ENCODE data around the gene SPOCK2.

SPOCK2 gene

DNA sequence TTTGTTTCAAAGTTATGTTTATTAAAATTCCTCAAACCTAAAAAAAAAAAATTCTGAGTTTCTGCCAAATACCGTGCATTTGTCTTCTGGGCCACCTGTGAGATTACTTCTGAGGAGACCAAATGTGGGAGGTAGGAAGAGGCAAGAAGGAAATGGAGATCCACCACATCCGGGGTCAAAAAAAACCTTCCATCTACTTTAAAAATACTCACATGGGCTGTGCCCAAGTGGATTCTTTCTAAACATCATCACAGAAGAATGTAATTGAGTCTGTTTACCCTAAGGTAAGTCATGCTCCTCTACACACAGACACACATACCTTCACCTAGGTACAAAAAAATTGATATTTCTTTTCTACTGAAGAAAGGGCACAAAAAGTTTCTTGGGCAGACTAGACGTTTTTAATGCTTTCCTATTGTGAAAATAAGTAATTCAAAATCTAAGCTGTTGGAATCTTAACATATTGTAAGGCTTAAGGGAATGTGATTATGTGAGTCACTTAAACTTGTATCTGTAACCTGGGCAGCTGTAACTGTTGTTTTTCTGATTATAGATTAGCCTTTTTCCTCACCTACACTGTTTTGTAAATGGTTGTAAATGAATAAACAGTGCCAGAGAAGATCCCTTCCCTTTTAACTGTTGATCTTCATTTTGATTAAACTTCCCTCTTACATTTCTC, 19.1 kb upstream of the SPOCK2 start:
- DNase-seq, result no peak

DNA sequence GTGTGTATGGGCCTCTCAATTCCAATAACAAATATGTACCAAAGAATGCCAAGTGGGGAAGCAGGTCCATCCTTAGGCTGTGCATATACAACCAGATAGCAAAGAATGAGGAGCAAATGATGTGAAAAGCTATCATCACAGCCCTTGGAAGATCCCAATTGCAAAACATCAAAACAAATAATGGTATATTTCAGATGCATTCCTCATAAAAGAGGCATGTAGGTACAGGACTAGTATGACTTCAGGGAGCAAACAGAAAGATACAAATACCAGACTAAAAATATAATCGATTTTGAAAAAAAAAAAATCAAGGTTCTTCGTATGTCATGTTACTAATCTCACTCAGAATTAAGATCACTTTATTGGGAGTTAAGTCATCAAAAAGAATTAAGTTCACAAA, 18.5 kb upstream of the SPOCK2 start:
- no peak for DNase-seq

DNA sequence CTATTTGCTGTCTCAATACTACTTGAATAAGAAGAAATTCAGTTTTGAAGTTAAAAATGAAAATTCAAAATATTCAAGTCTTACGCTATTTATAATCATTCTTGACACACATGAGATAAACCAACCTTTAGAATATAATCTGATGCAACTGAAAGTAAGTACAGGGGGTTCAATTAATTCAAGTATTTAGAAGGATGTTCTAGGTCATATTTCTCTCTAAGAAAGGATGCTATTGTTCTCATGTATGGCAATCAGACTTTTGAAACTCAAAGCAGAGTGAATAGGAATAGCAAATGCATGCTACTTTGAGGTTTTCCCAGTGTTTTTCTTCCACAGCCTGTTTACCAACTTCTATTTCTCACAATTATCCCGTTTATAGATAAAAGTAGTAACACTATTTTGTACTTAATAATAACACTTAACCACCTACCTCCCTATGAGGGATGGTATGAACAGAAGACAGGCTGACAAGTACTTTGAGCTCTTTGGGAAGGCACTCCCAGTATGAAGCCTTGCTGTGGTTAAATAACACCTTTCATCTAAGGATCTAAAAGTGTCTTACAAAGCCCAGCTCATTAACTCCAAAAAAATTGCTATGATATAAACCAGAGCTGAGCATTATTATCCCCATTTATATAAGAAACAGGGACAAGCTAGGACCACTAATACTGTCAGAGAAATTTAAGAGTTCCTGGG, 18.0 kb upstream of the SPOCK2 start:
- DNase-seq, result no peak

DNA sequence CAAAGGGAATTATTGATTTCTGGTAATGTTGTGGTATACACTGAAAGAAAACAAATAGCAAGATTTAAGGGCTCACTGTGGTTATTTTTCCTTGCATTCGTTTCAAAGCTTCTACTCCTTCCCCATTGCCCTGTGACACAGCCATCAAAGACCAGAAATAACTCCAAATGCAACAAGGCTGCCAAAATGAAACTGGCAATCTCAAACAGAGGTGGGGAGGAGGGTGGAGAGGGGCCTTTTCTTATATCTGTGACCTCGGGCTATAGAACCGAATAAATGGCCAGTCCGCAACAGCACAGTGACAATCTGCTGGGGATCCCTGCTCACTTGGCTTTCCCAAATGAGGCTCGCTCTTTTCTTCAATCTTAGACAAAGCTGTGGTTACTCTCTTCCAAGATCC, 17.4 kb upstream of the SPOCK2 start:
- DNase-seq, result no peak

DNA sequence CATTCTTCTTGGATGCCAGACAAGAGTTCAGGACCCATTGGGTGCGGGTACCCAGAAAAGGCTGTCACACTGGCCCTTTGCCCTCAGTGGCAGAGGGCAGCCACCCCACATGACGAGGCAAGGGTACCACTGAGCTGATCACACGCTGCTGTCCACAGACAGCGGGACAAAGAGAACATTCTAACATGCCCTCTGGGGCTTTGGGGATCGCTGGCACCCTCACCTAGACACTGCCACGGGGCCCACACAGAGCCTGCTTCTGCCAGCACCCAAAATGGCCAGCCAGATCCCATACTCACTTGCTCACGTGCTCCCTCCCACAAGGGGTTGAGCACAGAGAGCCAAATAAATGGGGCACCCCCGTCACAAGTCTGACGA, 16.7 kb upstream of the SPOCK2 start:
- no peak for DNase-seq

DNA sequence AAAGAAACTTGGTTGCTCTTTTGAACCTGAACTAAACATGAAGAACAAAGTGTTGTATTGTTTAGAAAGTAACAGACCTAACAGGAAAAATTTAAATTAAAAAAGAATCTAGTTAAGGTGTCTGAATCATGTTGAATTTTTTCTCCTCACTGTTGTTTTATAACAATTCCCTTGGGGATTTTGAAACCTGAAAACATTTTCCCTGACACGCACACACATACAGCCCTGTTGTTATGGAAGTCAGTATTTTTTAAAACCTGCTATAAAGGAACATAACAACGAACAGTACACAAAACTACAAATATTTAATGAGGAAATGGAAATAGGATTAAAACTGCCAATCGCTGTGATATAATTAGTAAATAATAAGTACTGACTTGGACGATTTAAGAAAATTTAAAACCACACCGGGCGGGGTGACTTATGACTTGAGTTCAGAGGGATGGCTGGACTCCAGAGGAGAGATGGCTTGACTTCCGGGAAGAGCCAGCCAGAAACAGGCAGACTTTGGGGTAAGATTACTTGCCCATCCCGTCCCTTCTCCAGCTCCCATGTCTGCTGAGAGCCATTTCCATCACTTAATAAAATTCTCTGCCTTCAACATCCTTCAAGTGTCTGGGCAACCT, 16.2 kb upstream of the SPOCK2 start:
- DNase-seq, result no peak

GRCh38 chr10:72099600-72099921, 11.2 kb upstream of the SPOCK2 start:
- DNase-seq, result no peak

GRCh38 chr10:72098836-72099599, 10.7 kb upstream of the SPOCK2 start:
- no peak for DNase-seq

GRCh38 chr10:72098301-72098835, 10.0 kb upstream of the SPOCK2 start:
- DNase-seq, result no peak

DNA sequence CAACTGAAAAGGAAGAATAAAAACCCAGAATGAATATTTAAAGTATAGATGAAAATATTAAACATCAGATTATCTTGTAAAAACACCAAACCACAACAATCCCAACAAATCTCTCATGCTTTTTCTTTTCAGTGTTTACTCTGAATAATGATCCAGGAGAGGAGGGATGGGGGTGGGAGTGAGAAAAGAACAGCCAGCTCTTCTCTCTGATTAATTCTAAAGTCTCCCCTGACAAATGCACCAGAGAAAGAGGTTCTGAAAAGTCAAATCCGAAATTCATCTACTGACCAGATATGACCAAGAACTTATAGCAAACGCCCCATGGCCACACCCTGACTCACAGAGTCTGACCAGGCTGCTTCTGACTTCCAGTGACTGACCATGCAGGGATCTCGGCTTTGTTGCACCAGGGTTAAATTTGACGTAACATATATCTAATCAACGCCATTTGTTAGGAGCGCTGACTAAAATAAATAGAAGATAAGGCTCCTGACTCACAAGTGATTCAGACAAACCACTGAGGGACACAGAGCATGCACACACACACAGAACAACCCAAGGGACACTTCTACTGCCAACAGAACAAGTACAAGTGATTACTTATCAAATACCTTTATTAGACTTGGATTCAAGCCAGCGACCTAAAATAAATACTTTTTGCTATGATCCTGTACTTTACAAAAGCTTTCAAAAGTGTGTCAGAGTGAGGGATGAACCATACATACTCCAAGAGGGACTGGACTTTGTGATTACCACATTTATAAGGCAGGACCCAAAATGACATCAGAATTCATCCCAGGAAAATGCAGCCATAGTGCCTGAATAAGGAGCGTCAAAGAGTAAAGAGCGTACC, 9.3 kb upstream of the SPOCK2 start:
- no peak for DNase-seq

DNA sequence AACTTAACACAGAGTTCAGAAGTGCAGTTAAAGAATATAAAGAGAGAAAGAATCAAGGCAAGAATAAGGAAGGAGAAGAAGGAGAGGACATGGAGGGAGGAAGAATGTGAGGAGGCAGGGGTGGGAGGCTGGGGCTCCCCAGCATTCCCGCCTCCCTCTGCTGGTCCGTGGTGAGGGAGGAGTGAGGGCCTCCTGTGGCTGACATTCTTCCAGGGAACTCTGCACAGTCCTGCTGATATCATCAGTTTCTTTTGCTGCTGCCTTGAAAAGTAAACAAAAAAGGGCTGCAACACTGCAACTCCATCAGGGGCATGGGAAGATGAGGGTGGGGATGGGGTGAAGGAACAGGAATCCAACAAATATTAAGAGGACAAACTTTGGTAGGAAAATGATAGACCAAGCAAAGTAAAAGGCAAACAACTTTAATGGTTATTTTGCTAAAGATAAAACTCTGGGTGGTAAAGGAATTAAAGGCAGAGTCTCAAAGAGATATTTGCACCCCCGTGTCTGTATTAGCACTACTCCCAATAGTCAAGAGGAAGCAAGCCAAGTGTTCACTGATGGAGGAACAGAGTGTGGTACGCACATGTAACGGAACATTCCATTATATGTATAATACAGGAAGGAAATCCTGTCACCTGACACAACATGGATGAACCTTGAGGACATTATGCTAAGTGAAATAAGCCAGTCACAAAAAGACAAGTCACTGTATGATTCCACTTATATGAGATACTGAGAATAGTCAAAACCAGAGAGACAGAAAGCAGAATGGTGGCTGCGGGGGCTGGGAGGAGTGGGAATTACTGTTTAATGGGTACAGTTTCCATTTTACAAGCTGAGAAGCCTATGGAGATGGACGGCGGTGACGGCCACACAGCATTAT, 8.0 kb upstream of the SPOCK2 start:
- DNase-seq, result no peak

GRCh38 chr10:72095195-72095594, 6.8 kb upstream of the SPOCK2 start:
- DNase-seq, result no peak

- DNase-seq, result no peak
These were observed 6.2 kb upstream of the SPOCK2 start for GRCh38 chr10:72094574-72094973.

DNA sequence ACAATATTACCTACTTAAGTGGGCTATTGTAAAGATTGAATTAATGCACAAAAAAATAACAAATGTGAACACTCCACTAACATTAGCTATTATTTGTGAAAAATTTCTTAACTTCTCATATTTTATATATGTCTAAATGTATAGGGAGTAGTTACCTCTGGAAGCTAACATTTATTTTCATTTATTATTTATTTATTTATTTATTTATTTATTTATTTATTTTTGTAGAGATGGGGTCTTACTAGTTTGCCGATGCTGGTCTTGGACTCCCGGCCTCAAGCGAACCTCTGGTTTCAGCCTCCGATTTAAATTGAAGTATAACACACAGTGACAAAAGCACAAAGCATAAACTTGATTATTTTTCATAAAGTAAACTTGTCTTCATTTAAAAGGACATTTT, 5.1 kb upstream of the SPOCK2 start:
- DNase-seq, result no peak

DNA sequence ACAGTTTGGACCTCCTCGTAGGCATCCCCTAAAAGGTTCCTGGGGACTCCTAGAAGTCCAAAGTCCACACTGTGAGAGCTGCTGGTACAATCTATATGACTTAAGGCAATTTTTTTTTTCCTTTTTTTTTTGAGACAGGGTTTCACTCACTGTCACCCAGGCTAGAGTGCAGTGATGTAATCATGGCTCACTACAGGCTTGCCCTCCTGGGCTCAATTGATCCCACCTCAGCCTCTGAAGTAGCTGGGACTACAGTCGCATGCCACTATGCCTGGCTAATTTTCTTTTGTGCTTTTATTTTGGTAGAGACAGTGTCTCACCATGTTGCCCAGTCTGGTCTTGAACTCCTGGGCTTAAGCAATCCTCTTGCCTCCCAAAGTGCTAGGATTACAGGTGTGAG, 4.6 kb upstream of the SPOCK2 start:
- no peak for DNase-seq

GRCh38 chr10:72092171-72092924, 4.0 kb upstream of the SPOCK2 start:
- no peak for DNase-seq

DNA sequence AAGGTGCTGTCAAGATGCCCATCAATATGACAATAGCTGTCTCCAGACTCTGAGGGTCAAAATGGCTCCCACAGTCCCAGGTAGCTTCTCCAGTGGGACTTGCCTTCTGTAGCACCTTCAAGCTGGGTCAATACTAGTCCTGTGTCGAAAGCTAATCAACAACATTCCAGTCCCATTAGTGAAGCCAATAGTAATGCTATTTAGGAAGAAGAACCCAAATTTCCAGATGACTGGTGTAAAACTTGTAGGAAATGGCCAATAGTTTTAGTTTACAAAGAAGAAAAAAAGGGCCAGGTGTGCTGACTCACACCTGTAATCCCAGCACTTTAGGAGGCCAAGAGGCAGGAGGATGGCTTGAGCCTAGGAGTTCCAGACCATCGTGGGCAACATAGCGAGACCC, 2.0 kb upstream of the SPOCK2 start:
- no peak for DNase-seq

DNA sequence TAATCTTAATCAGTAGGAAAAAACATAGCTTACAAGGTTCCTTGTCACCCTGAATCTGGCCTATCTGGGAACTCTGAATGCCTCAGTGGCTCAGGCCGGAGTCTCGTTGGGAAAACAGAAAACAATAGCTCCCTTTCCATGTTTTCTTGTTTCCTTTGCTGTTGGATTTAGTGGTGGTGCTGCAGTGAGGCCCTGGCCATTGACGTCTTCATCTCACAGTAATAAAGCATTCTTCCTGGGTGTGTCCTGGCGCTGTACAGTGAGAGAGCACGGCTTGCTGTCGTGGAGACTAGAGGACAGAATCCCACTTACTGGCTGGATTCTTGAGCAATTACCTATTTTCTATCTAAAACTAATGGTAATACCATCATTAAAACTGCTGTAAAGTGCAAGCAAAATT, 1.3 kb upstream of the SPOCK2 start:
- no peak for DNase-seq

DNA sequence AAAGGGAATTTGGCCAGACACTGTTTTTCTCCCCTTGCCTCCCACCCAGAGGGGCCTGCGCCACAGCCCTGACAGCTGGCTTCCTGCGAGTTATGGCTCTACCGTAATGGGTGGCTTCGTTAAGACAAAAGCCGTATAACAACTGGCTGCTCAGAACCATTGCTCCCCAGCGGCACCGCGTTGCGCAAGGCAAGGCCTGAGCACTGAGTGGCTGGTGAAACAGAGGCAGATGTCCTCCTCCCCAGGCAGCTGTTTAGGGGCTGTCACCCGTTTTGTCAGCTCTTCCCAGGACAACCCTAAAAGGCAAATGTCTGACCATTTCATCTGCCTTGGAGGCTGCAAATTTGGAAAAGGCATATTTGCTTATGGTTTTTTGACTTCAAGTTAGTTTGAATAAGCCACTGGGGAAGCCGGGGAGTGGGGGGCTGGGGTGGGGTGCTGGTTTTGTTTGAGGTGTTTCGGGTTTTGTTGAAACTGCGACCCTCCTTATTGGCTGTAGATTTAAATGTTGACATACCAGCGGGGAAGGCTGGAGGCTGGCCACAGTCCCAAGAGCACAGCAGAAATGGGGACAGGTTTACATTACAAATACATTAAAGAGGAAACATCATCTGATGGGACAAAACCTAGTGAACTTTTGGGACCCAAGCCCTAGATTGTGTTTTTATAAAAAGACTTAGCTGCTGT, 681 bp upstream of the SPOCK2 start:
- peak; percentile 14 to 21 for DNase-seq

DNA sequence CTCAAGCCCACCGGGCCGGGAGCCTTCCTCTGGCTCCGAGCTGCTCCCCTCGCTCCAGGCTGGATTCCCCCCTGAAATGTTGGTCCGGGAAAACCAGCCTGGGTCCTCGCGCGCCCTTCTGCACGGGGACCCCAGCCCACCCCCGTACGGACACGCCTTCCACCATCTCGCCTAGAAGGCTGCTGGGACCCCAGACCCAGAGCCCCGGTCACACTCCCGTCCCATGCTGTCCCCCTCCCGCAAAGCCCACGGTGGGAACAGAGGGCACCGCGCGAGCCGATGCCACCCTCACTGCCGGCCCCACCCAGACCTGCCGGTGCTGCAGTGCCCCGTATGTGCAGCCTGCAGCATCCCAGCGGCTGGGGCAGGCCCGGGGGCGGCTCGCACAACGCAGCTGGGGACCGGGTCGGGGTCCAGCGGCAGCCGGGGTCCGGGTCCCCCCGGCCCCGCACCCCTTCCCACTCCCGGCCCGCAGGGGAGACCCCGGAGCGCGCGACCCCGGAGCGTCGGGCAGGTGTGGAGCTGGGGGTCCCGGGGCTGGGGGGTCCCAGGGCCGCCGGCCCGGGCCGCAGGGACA, 871 bp downstream of the SPOCK2 start:
- no peak for DNase-seq

Data from inflammatory macrophage (primary cell).